Measurements from ENCODE around the gene ITGB1BP1.
"Not testable (repeated sequence)": the region's sequence is repeated elsewhere in the genome, so short reads cannot be mapped to it uniquely, and the experiment has no call there.

ITGB1BP1 gene

DNA sequence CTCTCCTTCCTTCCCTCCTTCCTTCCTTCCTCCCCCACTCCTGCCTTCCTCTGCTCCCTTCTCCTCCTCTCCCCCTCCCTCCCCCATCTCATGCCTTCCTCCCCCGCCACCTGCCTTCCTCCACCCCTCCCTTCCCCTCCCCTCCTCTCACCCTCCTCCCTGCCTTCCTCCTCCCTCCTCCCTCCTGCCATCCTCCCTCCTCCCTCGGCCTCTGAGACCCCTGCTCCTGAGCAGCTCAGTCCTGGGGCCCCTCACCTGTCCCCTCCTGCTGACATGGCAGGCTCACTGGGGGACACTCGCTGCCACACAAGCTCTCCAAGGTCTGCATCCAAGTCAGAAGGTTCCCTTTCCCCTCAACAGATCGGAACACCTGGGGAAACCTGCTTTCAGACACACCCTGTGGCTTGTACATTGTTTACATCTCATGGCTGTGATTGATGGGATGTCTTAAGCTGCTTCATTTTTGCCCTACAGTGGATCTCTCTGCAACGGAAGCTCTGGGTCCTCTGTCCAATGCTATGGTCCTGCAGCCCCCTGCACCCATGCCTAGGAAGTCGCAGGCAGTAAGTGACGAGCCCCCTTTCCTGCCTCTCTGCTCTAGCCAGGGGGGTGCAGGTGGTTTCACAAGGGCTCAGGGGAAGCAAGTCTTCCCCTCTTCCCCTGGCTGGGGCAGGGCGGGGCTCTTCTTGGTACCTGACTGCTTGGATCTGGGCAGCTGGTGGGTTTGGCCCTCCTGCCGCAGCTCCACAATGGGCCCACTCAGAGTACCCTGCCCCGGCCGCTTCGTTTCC, 22.9 kb downstream of the ITGB1BP1 start:
- no peak for DNase-seq (ENCODE audit: low read depth)

DNA sequence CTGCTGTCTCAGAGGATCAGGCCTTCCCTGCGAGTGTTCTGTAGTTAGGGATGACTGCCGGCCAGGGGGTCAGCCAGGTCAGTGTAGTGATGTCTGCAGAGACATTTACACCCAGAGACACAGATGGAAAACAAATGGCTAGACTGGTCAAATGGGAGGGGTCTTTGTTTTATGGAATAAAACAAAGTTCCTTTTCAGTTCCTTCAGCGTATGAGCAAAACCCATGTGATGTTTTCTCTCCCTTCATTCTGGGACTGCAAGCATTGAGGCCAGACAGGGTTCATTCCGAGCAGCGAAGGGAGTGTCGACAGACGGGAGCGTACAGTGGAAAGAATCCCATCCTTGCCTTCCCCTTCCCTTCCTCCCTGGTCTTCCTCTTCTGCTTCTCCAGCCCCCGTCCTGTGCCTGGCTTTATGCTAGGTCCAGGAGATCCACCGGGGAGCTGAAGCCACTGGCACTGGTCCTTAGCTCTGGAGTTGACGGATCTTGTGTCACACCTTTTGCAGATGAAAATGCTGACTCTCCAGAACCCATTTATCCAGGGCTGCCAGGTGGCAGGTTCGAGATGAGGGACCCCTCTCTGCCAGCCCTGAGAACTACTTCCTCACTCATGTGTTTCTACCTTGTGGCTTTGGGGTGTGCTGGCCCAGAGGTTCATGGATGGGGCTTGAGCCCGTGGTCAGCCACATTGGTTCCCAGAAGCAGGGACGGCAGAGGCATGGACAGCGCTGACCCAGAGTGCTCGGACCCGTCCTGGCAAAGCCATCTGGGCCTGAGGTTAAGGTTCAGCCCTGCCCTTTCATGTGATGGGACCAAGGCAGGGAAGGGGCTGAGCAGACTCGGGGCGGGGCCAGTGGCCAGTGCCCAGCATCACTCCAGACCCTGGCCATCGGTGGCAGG, 24.2 kb downstream of the ITGB1BP1 start:
- no peak for DNase-seq (ENCODE audit: low read depth)

DNA sequence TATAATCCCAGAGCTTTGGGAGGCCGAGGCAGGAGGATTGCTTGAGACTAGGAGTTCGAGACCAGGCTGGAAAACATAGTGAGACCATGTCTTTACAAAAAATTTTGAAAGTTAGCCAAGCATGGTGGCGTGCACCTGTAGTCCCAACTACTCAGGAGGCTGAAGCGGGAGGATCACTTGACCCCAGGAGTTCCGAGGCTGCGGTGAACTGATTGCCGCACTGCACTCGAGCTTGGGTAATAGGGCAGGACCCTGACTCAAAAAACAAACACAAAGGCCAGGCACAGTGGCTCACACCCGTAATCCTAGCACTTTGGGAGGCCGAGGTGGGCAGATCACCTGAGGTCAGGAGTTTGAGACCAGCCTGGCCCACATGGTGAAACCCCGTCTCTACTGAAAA, 25.1 kb downstream of the ITGB1BP1 start:
- DNase-seq (ENCODE audit: low read depth), result not testable (repeated sequence)

DNA sequence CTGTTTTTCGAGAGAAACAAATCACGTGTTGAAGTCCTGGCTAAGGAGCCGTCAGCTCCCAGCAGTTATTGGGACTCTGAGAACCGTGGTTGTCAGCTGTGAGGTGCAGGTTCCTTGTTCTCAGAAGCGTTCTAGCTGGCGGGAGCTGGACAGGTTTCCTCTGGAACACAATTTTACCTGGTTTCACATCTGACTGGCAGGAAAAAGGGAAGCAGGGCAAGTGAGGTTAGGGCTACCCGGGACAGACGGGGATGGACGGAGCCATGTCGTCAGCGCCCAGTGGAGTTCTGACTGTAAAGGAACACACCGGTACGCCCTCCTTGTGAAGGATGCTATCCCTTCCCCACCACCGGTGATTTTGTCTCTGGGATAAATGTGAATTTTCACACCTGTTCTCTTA, 26.1 kb downstream of the ITGB1BP1 start:
- no peak for DNase-seq (ENCODE audit: low read depth)

DNA sequence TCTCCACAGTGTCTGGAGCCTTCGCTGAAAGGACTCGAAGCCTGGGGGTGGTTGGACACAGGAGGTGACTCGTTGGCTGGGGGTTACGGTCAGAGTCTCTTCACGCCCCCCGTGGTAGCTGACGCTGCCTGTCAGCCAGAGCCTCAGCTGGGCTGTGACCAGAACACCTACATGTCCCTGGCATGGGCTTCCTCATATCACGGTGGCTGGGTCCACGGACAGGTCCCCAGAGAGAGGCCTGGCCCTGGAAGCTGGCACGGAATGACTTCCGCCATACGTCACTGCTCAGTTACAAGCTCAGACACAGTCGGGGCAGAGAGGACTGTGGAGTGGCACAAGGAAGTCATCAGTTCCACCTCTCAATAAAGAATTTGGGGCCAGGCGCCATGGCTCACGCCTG, 28.5 kb downstream of the ITGB1BP1 start:
- no peak for DNase-seq (ENCODE audit: low read depth)

DNA sequence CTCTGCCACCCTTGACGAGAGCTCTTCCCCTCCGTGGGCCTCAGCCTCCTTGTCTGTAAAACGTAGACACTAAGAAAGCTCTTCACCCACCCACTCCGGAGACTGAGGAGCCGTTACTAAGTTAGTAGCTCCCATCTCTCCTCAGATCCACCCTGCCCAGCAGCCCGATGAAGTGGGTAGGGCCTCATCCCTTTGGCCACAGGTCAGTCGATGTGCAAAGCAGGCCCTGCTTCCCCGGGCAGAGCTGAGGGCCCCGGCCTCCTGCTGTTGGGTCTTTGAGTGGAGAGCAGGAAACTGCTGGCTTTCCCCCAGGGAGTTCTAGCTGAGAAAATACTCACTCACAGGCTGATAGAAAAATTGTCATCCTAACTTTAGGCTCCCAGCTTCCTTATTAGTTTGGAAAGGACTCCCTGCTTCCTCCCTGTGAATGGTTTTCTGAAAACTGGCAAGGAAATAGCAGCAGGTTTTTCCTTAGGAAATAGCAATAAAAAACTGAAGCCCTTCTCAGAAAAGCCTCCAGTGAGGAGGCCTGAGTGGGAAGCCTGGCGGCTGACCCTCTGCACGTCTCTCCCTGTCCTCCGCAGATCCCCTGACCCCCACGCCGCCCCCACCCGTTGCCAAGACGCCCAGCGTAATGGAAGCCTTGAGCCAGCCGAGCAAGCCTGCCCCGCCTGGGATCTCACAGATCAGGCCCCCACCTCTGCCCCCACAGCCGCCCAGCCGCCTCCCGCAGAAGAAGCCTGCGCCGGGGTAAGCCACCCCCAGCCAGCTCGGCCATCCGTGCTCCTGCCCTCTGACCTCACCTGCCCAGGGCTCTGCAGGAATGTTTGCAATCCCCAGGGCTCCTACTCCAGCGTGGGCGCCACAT, 30.2 kb downstream of the ITGB1BP1 start:
- no peak for DNase-seq (ENCODE audit: low read depth)

DNA sequence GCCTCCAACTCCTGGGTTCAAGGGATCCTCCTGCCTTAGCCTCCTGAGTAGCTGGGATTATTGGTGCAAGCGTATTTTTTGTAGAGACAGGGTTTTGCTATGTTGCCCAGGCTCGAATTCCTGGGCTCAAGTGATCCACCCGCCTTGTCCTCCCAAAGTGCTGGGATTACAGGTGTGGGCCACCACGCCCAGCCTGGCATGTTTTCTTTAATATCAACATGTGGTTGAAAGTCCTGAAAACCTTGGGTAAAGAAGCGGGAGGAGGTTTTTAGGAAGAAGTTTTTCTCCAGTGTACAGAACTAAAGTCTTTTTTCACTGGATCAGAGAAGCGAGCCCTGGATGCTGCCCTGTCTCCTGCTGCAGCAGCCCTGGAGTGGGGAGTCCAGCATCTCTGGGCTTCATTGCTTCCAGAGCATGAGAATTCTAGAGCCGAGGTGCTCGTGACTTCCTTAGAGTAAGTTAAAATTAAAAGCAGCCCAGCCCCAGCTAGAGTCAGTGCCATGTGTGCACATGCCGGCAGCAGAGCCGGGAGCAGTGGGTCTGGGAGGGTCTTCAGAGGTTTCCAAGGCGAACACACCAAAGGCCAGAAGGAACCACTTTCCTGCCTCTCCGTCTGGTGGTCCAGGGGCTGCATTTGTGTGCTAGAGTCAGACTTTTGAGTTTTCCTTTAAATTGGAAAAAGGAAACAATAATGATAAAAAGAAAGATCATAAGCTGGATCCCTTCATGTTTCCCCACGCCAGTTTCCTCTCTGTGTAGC, 31.2 kb downstream of the ITGB1BP1 start:
- no peak for DNase-seq (ENCODE audit: low read depth)

DNA sequence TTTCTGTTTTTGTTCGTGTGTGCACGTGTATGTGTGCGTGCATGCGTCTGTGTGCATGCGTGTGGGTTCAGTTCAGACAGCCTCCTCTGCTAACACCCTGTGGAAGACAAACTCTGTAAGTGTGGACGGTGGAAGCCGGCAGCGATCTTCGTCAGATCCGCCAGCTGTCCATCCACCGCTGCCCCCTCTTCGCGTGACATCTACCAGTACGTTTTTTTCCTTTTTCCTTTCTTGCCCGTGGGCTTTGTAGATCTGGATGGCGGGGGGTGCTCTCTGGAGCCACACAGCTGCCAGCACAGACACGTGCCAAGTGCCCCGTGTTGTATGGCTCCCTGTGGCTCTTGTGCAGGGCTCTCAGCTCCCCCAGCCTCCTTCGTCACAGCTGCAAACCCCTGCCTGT, 32.3 kb downstream of the ITGB1BP1 start:
- DNase-seq (ENCODE audit: low read depth), result no peak

DNA sequence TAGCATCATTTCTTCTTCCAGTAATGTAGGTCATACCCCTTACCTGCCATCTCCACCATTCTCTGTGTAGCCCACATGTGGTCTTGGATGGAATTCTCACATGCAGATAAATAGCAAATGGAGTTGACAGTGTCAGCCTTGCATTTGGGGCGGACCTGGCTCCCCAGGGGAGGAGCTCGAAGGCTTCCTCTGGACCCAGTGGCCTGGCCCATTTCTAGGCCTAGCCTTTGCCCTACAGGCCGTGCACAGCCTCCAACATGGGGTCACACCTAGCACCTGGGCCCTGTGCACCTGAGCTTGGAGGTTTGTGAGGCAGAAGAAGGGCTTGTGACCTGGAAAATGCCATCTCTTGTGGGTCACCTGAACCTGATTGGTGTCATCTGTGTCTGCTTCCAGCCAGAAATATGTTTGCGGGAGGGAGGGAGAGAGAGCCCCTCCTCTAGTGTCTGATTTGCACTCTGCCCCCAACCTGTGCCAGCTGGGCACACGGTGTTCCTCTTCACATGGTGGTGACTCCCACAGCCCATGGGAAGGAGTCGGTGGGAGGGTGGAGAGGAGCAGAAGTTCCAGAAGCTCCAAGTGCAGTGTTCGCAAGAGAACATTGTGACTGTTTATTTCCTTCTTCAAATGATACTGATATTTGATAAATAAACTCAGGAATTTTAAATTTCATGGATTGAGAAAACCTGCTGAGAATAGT, 33.0 kb downstream of the ITGB1BP1 start:
- no peak for DNase-seq (ENCODE audit: low read depth)

DNA sequence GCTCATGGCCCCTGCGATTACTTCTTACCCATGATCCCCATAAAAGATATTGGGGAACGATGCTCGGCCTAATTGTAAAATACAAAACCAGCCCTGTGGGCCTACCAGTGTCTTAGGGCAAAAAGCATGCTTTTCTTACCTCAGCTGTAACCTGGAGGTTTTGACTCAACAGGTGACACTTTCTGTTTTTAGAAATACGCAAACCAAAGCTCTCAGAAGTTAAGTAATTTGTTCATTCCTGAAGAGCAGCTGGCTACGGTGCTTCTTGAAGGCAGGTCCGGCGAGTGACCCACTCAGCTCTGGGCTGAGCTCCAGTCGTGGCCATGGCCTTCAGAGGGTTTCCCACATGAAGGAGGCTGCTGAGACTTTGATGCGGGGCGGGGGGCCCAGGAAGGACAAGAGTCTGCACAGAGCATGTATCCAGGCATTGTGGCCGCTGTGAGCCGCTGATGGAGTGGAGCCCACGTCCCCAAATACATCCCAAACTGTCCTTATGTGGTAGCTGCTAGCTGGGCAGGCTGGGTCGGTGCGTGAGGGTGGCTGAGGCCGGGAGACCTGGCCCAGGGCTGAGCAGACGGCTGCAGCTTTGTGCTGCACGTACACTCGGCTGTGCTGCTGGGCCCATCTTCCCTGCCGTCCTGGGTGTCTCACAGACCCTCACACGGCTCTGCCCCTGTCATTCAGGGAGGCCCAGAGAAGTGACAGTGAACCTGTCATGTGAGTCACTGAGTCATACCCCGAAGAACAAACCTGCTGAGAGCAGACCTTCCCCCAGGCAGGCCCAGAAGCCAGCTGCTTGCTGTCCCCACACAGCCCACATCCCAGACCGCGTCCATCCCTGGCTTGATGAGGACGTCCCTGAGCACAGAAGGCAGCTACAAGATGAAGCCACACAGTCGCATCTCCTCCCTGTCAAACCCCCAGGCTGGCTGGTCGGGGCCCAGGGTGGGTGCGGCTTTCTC, 34.1 kb downstream of the ITGB1BP1 start:
- DNase-seq (ENCODE audit: low read depth), result no peak

DNA sequence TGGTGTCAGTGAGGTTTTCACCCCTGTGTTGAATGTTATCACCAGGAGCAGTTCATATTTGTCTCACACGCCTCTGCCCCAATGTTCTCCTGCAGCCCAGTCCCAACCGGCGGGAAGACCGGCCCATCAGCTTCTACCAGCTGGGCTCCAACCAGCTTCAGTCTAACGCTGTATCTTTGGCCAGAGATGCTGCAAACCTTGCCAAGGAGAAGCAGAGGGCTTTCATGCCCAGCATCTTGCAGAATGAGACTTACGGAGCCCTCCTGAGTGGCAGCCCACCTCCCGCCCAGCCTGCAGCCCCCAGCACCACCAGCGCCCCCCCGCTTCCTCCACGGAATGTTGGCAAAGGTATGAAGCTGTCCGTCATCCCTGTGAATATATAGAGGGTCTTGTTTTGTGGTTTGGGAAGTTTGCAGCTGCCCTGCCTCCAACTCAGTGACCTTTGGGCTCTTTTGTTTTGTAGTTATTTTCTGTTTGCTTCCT, 35.1 kb downstream of the ITGB1BP1 start:
- DNase-seq (ENCODE audit: low read depth), result no peak

DNA sequence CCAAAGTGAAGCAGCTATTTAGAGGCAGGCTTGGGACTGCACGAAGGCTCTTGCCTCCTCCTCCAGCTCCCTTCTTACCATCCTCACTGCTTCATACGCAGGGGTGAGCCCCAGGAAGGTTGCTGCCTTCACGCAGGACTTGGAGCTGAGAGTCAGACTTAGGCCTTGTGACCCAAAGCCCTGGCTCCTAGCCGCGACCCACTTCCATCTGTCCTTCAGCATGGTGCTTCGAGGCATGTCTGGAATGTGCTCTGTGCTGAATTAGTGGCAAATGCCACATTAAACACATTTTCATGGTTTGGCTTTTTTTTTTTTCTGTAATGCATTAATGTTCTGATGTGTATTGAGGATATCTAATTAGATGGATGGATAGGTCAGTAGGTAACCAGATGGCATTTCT, 37.5 kb downstream of the ITGB1BP1 start:
- DNase-seq (ENCODE audit: low read depth), result no peak

DNA sequence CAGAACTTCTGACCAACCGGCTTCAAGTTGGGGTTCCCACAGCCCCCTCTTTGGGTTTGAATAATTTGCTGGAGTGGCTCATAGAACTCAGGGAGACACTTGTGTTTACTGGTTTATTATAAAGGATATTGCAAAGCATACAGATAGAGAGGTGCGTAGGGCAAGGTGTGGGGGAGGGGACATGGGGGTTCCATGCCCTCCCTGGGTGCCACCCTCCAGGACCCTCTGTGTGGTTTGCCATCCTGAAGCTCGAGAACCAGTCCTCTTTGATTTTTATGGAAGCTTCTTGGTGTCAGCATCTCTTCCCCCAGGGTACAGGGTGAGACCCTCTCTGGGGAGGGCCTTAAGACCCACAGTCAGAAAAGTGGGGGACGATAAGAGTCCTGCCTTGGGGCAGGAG, 38.8 kb downstream of the ITGB1BP1 start:
- DNase-seq (ENCODE audit: low read depth), result no peak

DNA sequence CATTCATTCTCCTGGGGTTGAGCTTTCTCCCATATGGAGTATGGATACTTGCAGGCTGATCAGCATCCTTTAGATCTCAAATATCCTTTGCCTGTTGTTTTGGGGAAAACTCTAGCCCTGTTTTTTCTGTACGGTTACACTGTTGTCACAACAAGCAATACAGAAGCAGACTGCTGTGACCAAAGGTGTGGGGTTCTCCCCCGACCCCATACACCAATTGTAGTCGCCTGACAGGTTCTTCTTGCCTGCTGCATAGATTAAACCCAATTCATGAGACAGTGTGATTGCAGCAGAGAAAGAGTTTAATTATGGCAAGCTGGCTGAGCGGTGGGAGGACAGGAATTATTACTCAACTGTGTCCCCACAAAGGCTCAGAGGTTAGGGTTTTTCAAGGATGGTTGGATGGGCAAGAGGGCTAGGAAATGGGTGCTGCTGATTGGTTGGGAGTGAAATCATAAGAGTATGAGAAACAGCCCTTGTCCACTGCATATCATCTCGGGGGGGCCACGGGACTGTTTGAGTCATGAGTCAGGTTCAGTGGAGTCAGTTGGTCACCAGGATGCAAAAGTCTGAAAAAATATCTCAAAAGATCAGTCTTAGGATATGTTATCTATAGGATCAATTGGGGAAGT, 40.6 kb downstream of the ITGB1BP1 start:
- DNase-seq (ENCODE audit: low read depth), result no peak

DNA sequence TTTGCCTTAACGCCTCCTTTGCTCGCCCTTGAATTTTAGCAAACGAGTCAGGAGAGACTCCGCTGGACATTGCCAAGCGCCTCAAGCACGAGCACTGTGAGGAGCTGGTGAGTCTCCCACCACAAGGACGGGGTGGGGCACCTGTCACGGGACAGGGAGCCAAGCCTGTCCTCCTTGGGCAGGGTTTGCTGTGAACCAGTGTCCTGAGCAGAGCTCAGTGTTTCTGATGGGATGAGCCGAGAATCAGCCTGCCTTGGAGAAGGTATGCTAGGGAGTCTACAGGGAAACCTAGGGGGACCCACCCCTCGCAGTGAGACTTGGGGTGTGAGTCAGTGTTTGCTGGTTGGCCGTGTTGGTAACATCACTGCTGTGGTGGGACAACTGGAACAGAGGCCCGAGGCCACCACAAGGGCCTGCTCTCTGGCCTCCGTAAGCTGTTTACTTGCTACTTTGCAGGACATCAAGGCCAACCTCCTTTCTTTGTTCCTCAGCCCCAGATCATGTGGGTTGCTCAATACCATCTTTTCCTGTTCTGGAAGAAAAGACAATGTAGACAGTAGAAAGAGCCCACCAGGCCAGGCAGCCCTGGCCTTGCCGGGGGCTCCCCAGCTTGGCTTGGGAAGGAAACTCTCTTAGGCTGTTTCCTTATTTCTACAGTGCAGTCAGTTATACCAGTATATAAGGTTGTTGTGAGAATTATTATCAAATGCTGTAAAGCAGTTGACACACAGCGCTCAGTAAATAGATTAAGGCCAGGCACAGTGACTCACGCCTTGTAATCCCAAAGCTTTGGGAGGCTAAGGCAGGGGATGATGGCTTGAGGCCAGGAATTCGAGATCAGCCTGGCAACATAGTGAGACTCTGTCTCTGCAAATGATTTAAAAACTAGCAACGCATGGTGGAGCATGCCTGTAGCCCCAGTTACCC, 42.4 kb downstream of the ITGB1BP1 start:
- DNase-seq (ENCODE audit: low read depth), result no peak

DNA sequence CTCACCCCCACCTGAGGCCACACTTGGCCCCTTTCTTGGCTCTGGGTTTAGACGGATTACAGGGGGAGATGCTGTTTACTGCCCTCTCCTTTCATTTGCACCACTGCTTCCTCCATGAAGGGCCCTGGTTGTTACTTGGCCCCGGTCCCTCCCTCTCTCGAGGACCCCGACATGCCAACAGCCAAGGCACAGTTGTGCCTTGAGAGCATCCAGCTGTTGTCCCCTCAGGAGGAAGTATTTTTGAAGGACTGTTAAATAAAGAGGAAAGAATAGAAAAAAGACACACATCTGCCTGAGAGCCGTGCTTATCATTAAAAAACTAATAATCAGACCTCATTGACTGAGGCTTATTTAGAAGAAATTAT, 44.0 kb downstream of the ITGB1BP1 start:
- DNase-seq (ENCODE audit: low read depth), result no peak

DNA sequence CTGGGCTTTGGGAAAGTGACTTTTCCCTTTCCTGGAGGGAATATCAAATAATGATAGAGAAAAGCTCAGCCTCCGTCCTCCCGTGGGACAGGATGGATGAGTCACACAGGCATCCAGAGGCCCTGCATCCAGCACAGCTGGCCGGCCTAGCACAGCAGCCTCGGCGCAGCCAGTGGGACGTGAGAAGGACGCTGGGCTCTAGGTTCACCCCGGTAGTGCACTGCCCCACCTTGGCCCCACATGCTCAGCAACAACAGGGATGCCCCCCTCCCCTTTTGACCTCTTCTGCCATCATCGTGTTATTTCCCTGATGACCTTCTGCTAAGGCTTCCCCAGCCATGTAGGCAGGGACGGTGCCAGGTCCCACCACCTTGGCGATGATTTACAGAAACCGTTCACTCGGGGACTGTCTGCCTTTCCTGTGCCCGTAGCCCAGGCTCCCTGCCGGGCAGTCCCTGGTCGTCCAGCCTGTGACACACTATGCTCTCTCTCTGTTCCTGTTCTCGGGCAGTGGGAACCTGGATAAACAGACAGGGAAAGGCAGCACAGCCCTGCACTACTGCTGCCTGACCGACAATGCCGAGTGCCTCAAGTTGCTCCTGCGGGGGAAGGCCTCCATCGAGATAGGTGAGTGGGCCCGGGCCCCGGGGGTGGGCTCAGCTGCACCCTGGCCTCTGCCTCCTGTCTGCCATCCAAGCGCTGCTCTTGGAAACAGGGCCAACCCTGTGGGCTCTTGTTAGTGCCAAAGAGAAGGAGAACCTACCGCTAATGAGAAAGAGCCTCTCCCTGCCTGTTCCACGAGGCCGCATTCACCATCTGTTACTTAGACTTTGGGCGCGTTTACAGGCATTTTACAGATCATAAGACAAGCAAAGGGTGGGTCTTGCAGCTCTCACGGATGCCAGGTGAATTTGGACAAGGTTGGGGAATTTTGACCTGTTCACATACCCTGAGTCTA, 44.6 kb downstream of the ITGB1BP1 start:
- DNase-seq (ENCODE audit: low read depth), result no peak
